HG02763 (cell line): ENCODE measurements around the gene ATP8A2.

Source experiments
- ATAC-seq: cut with Tn5 transposase; IDR thresholded peaks from one replicate; pipeline ENCODE4 v1.9.1; 2021; ENCODE audit warnings: mild to moderate bottlenecking, moderate library complexity; ENCODE audit not compliant: unreplicated experiment

Gene ATP8A2

DNA sequence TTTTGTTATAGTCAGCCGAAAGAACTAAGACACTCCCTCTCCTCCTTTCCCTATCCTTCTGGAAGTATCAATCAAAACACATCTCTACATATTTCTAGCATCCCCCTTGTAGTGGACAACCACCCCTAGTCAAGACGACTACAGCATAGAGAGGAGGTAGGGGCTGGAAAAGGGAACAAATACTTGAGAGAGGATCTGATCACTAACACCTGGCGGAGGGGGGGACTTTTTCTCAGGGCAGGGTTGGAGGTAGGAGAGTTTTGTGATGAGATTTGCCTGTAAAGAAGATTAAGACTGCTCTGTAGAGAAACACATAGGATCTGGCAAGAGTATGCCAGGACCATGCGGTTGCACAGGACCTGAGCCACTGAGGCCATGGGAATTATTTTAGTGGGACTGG, 471.9 kb downstream of the ATP8A2 start:
- no peak for ATAC-seq

DNA sequence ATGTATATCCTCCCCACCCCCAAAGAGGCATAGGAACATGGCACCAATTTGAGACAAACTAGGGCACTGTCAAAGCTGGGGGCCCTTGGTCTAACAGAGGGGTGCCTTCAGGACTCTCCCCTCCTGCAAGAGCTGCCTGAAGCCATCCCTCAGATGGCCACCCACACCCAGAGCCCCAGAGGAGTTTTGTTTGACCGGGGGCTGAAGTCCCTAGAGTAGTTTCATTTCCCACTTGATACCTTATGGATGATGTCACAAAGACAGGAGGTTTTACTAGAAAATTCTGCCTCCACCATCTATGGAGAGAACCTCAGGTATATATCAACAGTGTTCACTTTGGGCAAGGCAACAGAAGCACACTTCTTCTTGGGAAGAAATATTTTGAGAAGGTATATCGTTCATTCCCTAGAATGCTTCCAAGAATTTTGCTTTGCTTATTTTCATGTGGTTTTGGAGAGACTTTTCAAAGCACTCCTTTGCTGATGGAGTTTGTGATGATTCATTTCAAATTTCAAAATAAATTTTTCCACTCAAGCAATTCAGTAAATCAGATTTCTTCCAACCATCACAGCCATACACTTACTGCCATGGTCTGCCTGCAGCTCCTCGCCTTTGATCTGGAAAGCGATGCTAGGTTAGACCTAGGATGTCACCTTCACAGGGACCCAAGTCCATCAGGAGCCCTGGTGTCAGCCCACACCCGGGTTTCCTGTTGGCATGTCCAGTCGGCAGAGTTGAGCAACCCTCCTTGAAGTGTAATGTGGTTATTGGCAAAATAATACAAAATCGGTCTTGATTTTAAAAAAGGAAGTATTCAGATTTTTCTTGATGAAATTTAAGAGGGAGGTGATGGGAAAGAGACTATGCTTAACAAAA, 473.0 kb downstream of the ATP8A2 start:
- no peak for ATAC-seq

DNA sequence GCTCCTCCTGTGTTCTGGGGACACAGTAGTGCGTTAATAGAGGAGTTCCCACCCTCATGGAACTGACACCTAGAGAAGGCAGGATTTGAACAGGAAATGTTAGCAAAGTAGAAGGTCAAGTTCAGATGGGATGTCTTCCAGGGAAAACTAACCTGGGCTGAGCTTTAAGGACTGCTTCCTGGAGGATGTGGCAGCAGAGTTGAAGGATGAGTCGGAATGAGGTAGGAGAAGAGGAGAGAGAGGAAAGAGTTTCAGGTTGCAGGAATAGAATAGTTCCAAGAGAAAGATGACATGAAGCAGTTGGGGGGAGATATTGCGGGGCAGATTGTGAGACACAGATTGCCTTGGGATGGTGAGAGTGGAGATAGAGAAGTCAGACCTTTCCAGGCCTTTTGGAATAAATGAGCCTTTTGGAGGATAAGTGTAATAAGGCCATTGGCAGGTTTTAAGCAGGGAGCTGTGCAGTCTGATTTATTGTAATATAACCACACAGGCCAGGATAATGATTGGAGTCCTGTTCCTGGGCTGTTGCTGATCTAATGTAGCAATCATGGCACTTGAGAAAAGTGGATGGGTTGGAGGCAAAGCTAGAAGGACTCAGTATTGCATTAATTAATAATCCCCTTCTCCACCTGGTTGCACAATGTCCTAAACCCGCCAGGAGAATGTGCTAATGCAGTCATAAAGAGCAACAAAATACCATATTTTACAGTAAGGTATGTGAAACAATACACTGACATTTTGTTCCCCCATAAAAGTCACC, 474.6 kb downstream of the ATP8A2 start:
- no peak for ATAC-seq

DNA sequence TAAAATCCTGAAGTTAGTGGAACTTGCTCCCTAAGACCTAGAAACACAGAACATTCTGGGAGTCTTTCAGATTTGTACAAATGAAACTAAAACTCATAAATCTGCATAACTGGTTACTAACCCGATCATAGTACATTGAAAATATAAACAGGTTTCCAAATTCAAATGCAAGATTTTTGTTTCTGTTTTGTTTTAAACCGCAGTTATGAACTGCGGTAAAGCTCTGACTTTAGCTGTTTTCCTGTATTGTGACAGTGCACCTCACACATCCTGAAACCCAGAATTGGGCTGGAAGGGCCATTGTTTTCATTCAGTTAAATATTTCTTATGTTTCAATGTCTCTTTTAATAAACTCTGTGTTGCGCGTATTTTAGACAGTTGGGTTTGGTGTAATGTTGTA, 475.4 kb downstream of the ATP8A2 start:
- ATAC-seq = peak; percentile 87

DNA sequence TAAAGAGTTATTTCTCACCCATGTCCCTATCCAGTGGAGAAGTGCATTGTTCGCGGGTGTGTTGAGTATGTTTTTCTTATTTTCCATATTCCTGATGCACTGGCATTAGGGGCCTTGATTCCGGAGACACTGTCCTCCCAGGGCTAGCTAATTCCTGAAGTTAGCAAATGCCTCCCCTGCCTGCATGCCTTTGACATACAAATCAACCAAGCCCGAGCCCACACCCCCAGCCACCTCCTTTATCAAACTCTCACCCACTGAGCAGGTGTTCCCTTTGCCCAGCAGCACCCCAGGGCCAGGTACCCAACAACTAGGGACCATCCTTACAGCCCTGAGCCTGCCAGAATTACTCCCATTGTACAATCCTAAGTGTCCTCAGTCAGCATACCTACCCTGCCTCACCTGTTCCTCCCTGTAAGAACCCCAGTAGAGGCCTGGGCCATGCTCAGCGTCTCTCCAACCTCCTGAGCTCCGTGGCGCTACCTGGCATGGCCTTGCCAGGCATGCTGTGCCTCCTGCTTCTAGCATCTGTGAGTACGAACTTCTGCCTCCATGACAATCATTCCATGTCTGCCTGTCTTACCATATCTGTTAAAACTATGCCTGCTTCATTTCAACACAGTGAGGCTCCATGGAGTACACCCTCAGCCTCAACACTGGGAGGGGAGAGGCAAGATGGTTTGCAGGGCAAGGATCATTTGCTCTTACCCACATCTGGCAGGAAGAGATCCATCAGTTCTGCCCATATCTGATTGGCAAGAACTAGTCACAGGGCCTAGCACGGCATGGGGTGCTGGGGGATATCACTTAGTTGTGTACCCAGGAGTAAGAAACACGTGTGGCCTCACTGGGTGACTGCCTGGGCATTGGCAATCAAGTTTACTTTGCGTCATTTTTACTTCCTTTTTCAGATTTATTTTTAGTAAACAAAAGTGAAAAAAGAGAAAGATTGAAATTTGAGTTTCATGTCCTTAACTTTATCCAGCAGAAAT, 476.2 kb downstream of the ATP8A2 start:
- ATAC-seq = no peak

DNA sequence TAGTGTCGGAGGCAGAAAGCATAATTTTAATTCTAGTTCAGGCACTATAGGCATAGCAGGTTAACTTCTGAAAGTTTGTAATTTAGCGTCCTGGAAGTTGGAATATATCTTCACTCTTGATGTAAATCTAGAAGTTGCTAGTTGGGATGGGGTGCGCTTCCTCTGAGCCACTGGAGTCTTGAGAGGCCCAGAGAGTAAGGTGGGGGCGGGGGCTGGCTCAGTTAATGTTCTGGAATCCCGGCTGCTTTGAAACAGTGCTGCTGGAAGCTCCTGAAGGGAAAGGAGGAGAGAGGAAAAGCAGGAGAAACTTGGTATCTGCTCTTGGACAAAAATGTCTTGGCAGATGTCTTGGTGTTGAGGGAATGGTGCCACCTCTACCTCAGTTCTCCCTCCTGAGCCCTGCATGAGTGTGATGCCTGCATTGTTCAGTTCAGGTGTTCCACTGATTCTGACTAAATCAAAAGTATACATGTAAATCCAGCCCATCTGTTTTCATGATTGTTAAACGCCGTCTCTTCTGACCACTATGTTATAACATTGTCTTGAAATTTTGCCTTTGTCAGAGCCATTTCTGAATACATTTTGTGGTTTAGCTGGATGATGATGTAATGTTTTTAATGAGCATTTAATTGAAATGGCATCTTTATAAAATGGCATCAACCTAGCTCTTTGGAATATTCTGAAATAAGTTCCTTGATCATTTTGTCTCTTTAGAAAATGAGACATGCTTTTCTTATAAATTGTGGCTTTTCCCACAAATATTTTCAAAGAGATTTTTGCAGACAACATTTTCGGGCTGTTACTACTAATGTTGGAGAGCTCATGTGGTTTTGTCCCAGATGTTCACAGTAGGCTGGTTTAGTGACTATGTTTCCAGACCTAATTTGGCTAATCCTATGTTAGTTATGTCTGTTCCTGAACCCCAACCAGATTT, 477.3 kb downstream of the ATP8A2 start:
- no peak for ATAC-seq

DNA sequence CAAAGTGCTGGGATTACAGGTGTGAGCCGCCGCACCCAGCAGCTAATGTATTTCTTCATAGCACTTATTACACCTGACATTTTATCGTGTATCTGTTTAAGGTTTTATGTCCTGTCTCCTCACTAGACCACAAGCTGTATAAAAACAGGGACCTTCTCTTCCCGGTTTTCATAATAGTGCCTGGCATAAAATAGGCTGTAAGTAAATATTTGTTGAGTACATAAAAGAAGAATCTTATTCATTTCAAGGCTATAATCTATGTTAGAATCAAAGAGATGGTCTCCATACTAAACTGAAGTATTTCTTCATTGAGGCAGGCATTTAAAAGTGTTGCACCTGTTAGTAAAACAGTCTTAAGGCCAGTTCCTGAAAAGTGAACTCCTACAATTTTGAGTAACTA, 486.1 kb downstream of the ATP8A2 start:
- no peak for ATAC-seq

DNA sequence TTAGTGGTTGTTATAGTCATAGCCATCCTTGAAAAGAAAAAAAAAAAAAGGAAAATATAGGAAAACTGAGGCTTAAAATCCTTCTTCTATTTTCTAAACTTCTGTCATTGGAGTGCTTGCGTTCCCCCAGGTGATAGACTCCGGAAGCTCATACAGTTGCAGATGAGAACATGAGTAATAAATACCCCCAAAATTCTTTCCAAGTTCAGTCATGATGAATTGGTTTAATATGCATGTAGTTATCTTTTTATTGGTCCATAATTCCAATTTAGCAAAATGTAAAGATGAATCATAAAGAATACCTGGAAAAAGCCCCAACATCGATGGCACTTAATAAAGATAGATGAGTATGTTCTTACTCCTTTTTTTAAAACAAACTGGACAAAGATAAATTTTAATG, 487.8 kb downstream of the ATP8A2 start:
- no peak for ATAC-seq

DNA sequence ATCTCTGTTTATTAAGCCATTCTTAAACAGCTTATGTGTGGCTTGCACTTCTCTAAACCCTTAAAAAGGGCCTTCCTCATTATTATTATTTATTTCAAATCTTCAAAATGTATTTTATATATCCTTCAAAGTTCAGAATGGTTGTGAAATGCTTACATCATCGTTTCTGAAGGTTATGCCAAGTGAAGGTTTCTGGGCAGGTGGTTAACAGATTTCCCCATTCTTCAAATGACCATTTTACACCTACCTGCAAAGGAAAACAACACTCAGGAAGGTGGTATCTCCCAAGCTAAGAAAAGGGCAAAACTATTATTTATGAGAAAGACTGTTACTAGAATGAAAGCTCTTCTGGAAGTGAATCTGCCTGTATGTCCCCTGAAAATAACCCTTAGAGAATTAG, 488.5 kb downstream of the ATP8A2 start:
- ATAC-seq = no peak

DNA sequence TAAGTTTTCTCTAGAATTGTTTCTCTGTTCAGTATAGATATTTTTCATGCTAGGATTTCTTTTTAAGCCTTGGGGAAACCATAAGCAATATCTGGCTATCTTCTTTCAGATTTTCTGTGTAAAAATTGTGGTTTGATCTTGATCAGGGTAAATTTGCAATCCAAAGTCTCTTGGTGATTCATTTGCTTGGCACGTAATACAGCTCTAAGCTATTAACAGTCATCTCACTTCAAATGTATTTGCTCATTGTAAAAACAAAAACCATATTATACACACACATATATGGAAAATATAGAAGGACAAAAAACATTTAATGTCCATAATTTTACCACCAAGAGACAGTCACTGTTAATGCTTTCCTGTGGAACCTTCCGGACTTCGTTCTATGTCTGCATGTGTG, 489.1 kb downstream of the ATP8A2 start:
- no peak for ATAC-seq

DNA sequence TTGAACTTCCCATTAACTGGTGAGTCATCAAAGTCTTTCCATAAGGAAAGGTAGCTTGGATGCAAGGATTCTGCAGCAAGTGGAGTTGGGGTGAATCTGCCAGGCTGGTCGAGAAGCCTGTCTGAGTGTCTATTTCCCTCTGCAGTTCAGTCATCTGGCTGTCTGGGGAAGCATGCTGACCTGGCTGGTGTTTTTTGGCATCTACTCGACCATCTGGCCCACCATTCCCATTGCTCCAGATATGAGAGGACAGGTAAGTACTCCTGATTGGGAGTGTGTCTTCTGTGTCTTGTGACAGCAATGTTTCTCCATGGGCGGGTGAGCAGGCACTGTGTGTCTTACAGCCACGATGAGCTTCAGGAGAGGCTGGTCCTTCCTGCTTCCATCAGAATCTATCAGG, 490.4 kb downstream of the ATP8A2 start:
- ATAC-seq = no peak

DNA sequence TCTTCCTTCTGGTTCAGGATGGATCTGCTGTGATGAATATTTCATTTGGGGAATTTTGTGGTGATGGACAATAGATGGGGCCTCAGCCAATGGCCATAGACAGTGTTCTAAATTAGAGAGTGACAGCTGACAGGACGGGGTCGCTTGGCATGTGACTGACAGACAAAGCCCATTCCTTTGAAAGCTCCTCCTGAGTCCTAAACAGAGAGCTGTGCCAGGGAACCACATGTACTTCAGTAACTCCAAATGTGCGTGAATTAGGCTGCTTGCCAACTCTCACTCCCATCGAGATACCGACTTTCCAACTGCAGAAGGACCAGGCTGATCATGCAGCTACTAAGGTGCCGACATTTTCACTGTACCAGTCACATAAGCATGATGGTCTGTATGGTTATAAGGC, 492.3 kb downstream of the ATP8A2 start:
- ATAC-seq = no peak

DNA sequence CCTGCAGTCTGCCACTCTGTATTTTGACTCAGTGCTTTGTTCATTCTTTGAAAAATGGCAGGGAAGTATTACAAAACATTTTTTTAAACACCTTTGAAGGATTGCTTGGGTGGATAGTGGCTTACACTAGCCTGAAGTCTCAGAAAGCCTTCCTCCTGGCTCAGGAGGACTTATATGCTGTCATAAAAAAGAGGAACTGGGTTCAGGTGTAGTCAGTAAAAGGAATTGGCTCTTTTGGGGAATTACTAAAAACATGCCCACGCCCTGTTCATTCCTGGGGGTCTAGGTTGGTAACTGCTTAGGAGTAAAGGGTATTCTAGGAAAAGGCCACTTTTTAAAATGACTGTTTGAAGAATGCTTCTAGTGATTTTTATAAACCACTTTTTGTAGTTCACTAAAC, 493.2 kb downstream of the ATP8A2 start:
- ATAC-seq = no peak

DNA sequence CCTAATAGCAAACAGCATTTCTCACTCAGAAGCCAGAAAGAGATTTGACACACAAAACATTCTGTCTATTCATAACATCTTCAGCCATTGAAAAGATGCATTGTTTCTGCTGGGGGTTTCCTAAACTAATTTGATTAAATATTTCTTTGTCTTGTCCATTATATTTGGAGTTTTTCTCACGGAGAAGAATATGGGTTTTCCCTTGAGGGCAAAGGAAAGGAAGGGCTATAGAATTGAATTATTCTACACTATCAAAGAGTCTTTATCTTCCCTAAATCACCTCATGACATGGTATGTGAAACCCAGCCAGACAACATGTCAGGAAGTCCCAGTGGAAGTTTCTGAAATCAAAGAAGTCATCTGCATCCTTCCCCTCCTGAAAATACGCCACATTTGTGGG, 493.6 kb downstream of the ATP8A2 start:
- ATAC-seq = no peak

DNA sequence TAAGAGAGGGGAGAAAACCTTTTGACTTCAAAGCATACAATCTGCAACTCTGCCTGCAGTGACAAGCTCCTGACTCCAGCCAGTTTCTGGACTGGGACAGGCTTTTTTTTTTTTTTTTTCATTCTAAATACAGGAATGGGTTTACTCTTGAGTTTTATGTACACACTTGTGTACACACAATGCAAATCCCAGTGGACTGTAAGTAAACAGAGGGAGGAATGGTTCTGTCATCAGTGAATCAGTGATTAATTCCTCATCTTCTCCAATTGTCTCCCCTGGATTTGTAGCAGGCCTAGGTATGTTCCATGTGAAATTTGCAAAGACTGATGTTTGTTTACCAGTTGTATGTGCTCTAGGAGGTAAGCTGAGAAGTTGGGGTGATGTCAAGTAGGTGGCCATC, 495.3 kb downstream of the ATP8A2 start:
- ATAC-seq = no peak

DNA sequence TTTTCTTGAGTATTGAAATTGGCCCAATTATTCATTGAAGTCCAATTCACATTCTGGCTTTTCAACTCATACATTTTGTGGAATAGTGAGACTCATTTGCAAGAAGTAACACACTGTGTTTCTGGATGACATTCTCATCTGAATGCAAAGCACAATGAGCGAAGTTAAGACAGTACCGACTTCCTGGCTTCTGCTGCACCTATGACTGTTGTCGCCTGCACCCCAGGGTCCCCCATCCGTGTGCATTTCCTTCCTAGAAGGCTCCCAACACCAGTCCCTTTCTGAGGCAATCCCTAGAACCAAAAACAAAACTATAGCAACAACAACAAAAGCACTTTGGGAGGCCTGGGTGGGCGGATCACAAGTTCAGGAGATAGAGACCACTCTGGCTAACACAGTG, 496.7 kb downstream of the ATP8A2 start:
- ATAC-seq = no peak

DNA sequence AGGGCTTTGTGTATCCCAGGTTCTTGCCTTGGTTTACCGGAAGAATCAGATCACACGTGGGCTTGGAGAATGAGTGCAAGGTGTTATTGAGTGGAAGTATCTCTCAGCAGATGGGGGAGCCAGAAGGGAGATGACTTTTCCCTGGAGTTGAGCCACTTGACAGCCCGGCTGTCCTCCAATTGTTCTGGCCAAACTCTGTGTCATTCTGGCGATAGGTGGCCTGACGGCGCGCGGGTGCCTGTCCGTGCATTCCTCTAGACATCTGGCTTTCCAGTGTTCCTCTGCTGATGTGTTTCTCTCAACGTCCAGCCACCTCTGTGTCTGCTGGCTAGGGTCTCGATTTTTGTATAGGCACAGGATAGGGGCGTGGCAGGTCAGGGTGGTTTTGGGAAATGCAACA, 498.2 kb downstream of the ATP8A2 start:
- no peak for ATAC-seq

DNA sequence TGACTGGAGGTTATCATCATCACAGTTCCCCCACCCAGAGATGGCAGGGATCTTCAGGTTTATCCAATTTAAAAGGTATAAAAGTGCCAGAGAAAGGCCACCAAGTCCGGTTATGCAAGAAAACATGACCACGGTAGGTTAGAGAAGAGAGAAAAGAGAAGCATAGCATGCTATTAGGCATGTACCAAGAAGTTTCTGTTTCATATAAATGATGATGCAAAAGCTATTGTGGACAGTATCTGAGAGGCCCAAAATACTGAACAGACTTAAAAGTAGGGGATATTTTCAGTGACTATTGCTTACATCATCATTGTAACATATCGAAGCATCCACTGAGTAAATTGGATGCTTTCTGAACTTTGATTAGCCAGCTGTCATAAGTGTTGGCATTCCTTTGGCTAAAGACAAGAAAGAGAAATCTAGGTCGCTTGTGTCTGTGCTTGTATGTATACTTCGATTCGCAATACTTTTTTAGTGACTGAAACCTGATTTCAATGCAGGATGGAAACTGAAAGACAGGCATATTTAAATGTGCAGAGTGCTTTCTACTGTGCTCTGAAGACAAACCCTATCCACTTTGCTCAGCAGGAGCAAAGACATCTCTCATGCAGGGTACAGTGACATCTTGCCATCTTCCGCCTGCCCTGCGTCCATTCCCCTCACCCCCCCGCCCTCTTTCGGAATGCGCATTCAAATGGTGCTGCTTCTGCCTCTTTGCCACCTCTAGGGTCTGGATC, 499.8 kb downstream of the ATP8A2 start:
- ATAC-seq = no peak

DNA sequence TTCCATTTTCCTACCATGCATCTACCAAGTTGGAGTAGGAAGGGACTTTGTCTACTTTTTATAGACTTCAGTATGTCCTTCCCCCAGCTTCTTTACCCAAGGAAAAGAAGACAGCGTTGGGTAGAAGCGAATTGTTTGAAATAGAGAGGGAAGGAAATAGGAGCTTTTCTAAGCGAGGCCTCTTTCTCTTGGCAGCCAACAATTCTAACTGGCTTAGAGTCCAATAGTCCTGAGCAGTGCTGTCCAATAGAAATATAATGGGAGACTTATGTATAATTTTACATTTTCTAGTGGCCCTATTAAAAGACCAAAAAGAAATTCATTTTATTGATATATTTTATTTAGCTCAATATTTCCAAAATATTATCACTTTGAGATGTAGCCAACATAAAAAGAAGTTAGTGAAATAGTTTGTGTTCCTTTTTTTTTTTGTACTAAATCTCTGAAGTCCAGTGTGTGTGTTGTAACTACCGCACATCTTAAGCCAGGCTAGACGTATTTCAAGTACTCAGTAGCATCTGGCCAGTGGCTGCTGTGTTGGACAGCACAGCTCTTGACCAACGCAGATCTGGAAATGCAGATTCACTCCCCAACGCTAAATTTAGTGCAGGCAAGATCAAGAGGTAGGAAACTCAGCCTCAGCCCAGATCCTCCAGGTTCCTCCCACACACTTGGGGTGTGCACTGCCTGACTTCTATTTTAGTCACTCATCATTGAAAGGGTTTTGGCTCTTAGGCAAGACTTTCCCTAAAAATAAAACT, 500.9 kb downstream of the ATP8A2 start:
- ATAC-seq = no peak
